SU-DHL-6 (cell line): ENCODE data around the gene TCF4.

Source experiments
- H2AFZ ChIP-seq: fragments of 200-600 bp; sonication (generic); 2 replicates; pipeline ENCODE4 v1.6.1; 2014; ENCODE audit warnings: low read depth, mild to moderate bottlenecking, moderate library complexity, mixed read lengths, antibody characterized with exemption, low read length; ENCODE audit not compliant: severe bottlenecking
- H3F3A ChIP-seq: fragments of 200-600 bp; shearing (Covaris generic); 2 replicates; pipeline ENCODE4 v1.6.0; 2016; ENCODE audit warnings: antibody characterized with exemption, mild to moderate bottlenecking; ENCODE audit not compliant: insufficient read depth
- H3K27ac ChIP-seq: fragments of 200-600 bp; sonication (generic); 2 replicates; pipeline ENCODE4 v1.5.1; 2016; ENCODE audit warnings: low read depth, mild to moderate bottlenecking, low read length, moderate library complexity, mixed read lengths
- H3K27me3 ChIP-seq: fragments of 200-600 bp; sonication (generic), shearing (Covaris generic); 2 replicates; pipeline ENCODE4 v1.6.0; 2014; ENCODE audit warnings: mild to moderate bottlenecking, low read length
- H3K36me3 ChIP-seq: fragments of 200-600 bp; sonication (generic); 2 replicates; pipeline ENCODE4 v1.6.1; 2014; ENCODE audit warnings: mild to moderate bottlenecking, low read length, mixed read lengths
- H3K4me2 ChIP-seq: fragments of 300-600, 200-600 bp; shearing (Covaris generic), sonication (generic); 2 replicates; pipeline ENCODE4 v1.6.0; 2014; ENCODE audit warnings: low read length, low read depth, mild to moderate bottlenecking; ENCODE audit not compliant: poor library complexity, severe bottlenecking
- H3K4me3 ChIP-seq: fragments of 200-600 bp; sonication (generic); 2 replicates; pipeline ENCODE4 v1.5.1; 2014; ENCODE audit warnings: antibody characterized with exemption, low read length, mild to moderate bottlenecking, mixed read lengths; ENCODE audit not compliant: insufficient read depth, poor library complexity, severe bottlenecking
- H3K79me2 ChIP-seq: fragments of 200-600 bp; sonication (generic); 2 replicates; pipeline ENCODE4 v1.6.1; 2014; ENCODE audit warnings: mild to moderate bottlenecking, low read length, moderate library complexity; ENCODE audit not compliant: insufficient read depth
- H3K9ac ChIP-seq: fragments of 200-600 bp; sonication (generic); 2 replicates; pipeline ENCODE4 v1.7.0; 2014; ENCODE audit warnings: mild to moderate bottlenecking, low read length
- H3K9me2 ChIP-seq: fragments of 200-600 bp; sonication (generic); replicated peaks from 2 replicates; pipeline ENCODE4 v1.6.1; 2014; ENCODE audit warnings: low read length; ENCODE audit not compliant: insufficient read depth
- H3K9me3 ChIP-seq: fragments of 200-600 bp; sonication (generic); 2 replicates; pipeline ENCODE4 v1.6.1; 2014; ENCODE audit warnings: low read length, mixed read lengths; ENCODE audit not compliant: insufficient read depth
- H4K20me1 ChIP-seq: fragments of 200-600 bp; sonication (generic); 2 replicates; pipeline ENCODE4 v1.6.1; 2014; ENCODE audit warnings: low read depth, mild to moderate bottlenecking, antibody characterized with exemption, low read length, moderate library complexity, mixed read lengths
- CTCF ChIP-seq: fragments of 200-600 bp; sonication (generic); IDR thresholded peaks from one replicate; pipeline ENCODE4 v1.5.1; 2017; ENCODE audit warnings: antibody characterized with exemption, mild to moderate bottlenecking, low read length, moderate library complexity; ENCODE audit not compliant: insufficient read depth, poor library complexity, severe bottlenecking
- EZH2phosphoT487 ChIP-seq: fragments of 200-600 bp; sonication (generic), shearing (Covaris generic); conservative IDR thresholded peaks from 2 replicates; pipeline ENCODE4 v1.6.1; 2018; ENCODE audit warnings: mild to moderate bottlenecking, antibody characterized with exemption, low read length, moderate library complexity, mixed read lengths

Gene TCF4

GRCh38 chr18:55283309-55283708, 304.7 kb downstream of the TCF4 start:
- no peak overlapping the region for H2AFZ ChIP-seq
- H3K9me3 ChIP-seq = no peaks in the 10 kb centered on the region
- H3K27ac ChIP-seq = no peak overlapping the region
- H4K20me1 ChIP-seq = no peaks in the 10 kb centered on the region
- no peak overlapping the region for H3K4me3 ChIP-seq
- no peak for TF ChIP-seq EZH2phosphoT487
- no peak for TF ChIP-seq CTCF
- H3K79me2 ChIP-seq = no peaks in the 10 kb centered on the region
- no peaks in the 10 kb centered on the region for H3K9me2 ChIP-seq
- H3K27me3 ChIP-seq = no peaks in the 10 kb centered on the region
- no peaks in the 10 kb centered on the region for H3F3A ChIP-seq
- no peak overlapping the region for H3K4me2 ChIP-seq
- no peak overlapping the region for H3K9ac ChIP-seq
- H3K36me3 ChIP-seq = no peaks in the 10 kb centered on the region

- no peaks in the 10 kb centered on the region for H3K79me2 ChIP-seq
These were observed 307.5 kb downstream of the TCF4 start for GRCh38 chr18:55280503-55280902.

GRCh38 chr18:55275039-55275901, 312.7 kb downstream of the TCF4 start:
- Histone ChIP-seq H3K9me2 (no peaks in the 10 kb centered on the region), H3K36me3 (no peaks in the 10 kb centered on the region), H3K4me2 (no peak overlapping the region), H3K27ac (no peak overlapping the region), H4K20me1 (no peaks in the 10 kb centered on the region), H3K4me3 (no peak overlapping the region), H3K9ac (no peak overlapping the region), H3K79me2 (no peaks in the 10 kb centered on the region), H3F3A (no peaks in the 10 kb centered on the region), H3K27me3 (no peaks in the 10 kb centered on the region), H3K9me3 (no peaks in the 10 kb centered on the region), H2AFZ (no peak overlapping the region)
- TF ChIP-seq CTCF (no peak), EZH2phosphoT487 (no peak)

More at GRCh38 chr18:55280503-55280902, 307.5 kb downstream of the TCF4 start:
- no peaks in the 10 kb centered on the region for H3K9me3 ChIP-seq
- no peak overlapping the region for H3K27ac ChIP-seq
- no peaks in the 10 kb centered on the region for H3K27me3 ChIP-seq
- TF ChIP-seq CTCF (no peak), EZH2phosphoT487 (no peak)
- H3K9ac ChIP-seq = no peak overlapping the region
- no peak overlapping the region for H3K4me2 ChIP-seq
- no peaks in the 10 kb centered on the region for H3K9me2 ChIP-seq
- H2AFZ ChIP-seq = no peak overlapping the region
- no peaks in the 10 kb centered on the region for H3F3A ChIP-seq
- no peaks in the 10 kb centered on the region for H3K36me3 ChIP-seq
- no peak overlapping the region for H3K4me3 ChIP-seq
- H4K20me1 ChIP-seq = no peaks in the 10 kb centered on the region
